T47D (cell line): ENCODE data around the gene CALCR.

Source experiments
- DNase-seq, 2 experiments: peaks; one replicate each; pipeline versions ENCODE4 v3.0.0 to v3.0.0-alpha.2; 2011 to 2012; ENCODE audit warnings: low read depth in 1 of 2, low spot score in 1 of 2
- JUND ChIP-seq: IDR thresholded peaks from 2 replicates; pipeline ENCODE4 v1.6.1; 2012; ENCODE audit warnings: low read depth
- in situ Hi-C: cut with HindIII; loops from 2 replicates; pipeline ENCODE4 v1.10.0; 2016; ENCODE audit warnings: low sequenced_read_pairs, low pct_unique_long_range_greater_than_20kb

CALCR gene

DNA sequence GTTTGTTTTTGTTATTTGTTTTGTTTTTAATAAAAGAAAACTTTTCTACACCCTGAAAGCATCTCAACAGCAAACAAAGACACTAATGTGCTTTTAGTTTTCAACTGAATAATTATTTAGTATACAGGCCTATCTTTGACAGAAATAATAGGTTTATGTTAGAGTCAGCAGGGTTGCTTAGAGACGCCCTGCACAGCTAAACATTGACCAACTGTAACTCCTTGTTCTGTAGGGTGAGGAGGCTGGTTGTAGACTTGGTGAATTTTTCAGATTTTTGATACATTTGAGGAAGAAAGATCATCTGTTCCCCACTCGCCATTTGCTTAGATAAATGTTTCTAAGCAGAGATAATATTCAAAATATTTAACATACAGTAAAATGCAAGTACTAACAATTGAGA is 103.1 kb downstream of the CALCR start:
- no peak for DNase-seq
- in situ Hi-C loops, result no loop called here
- TF ChIP-seq JUND, result no peak

DNA sequence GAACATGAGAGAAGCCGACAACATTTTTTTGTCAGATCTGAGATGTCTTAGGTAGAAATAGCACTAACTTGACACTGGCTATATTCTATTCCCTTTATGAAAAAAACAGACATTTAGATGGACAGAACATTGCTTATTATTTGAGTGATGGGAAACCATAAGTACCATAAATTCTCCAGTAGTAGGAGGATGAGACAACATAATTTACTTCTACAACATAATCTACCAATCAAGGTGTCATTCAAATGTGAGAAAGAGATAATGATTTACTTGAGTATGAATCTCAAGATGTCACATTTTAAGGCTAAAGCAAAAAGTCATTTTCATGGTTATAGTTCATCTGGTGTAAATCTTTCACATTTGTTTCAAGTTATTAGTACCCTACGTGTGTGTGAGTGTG is 110.8 kb downstream of the CALCR start:
- in situ Hi-C loops, result no loop called here
- TF ChIP-seq JUND, result no peak
- DNase-seq, result no peak

DNA sequence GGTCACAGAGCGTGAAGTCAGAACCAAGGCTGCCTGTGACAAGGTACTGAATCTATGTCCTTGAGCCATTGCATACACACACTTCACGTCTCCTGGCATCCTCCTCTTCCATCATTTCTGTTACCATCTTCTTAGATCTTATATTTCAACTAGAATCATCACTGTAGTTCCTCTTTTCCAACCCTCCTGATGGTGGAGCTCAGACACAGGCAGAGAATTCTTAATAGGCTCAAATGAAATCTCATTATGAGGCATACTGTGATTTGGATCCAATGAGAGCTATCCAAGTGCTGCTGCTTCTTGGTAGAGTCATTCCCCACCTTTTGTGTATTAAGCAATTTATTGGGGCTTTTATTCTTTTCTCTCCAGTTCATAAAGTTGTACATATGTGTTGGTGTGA is 113.2 kb downstream of the CALCR start:
- no peak for TF ChIP-seq JUND
- in situ Hi-C loops, result no loop called here
- peak; percentile 1 to 53 for DNase-seq

GRCh38 chr7:93453262-93453661 is 121.3 kb downstream of the CALCR start:
- DNase-seq, result no peak
- no peak for TF ChIP-seq JUND
- in situ Hi-C loops, result no loop called here

GRCh38 chr7:93448176-93448575 is 126.3 kb downstream of the CALCR start:
- no peak for DNase-seq
- in situ Hi-C loops, result no loop called here
- no peak for TF ChIP-seq JUND

DNA sequence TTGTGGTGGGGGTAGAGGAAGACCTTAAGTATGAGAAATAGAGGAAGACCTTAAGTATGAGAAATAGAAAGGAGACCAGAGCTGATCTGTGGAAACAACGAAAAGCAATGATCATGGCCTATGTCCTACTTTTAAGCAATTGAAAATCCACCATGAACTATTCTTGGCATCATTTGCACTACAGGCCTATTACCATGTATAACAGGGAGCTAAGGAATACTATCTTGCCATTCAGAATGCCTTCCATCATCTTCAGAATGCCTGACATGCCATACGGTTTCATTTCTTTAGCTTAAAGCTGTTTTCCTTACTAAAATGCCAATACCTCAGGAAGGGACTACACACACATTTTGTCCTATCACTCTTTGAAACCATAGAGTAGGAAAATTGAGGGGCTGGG is 127.0 kb downstream of the CALCR start:
- no peak for DNase-seq
- in situ Hi-C loops, result no loop called here
- TF ChIP-seq JUND, result no peak

DNA sequence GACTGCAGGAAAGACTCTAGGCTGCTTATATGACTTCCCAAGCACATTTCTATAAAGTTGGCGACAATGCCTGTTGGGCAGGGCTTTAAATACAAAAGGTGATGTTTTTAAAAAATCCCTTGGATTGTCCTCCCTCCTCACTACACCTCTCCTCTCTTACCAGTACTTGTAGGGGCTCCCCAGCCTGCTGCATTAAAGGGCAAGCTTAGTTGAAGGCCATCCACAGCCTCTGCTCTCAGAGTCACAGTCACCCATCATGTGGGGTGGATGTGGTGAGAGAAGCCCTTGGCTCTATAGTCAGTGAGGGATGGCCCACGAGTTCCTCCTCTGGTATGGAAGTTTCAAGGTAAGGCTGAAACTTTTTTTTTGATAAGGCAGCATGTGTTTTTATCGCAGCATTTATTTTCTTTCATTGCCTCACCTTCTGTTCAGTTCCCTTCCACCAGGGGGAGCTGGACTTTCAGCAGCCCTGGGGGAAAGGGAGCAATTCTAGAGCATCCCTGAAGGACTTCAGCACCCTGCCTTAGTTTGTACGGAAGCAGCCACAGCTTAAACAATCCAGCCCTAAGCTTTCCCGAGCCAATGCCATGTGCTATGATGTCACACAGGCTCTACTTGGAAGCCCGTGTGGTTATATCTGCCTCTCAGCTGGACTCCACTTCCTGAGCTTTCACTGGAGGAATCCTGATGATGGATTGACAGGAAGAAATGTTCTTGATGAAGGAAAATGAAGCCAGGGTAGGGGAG is 131.9 kb downstream of the CALCR start:
- in situ Hi-C loops, result no loop called here
- no peak for TF ChIP-seq JUND
- peak in 1 of 2 experiments; percentile 68 for DNase-seq

GRCh38 chr7:93435791-93436190 is 138.7 kb downstream of the CALCR start:
- TF ChIP-seq JUND, result no peak
- in situ Hi-C loops, result no loop called here
- DNase-seq, result no peak

DNA sequence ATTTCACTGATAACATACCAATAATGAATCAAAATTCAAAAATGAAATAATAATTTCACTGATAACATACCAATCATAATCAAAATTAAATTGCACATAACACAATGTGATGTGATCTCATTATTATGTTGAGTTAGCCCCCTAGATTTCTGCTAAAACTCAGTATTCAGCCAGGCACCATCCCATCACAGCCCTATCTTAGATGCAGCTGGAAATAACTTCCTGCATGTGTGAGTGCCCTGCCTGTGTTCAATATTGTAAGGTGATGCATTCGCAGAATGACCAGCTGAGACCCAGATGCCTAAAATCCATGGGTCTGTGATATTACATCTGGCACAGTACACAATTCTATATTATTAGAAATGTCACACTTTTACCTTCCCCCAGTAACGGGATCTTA is 142.4 kb downstream of the CALCR start:
- in situ Hi-C loops, result no loop called here
- DNase-seq, result no peak
- TF ChIP-seq JUND, result no peak

GRCh38 chr7:93430917-93431588 is 143.5 kb downstream of the CALCR start:
- TF ChIP-seq JUND, result no peak
- no peak for DNase-seq
- in situ Hi-C loops, result no loop called here

DNA sequence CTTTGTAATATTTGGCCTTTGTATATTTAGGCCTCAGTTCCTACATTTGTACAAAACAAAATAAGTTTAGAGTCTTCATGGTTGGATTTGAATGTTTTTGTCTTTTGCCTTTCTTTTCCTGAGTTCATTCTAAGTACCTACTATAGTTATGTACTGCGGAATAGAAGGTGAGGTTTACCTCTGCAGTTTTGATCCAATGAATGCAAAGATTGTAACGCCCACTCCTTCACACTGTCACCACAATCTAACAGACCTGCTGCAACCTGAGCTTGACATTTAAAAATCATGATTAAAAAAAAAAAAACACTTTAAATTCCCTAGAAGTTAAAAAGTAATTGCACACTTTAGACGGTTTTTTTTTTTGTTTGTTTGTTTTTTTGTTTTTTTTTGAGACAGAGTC is 145.0 kb downstream of the CALCR start:
- DNase-seq, result no peak
- TF ChIP-seq JUND, result no peak
- in situ Hi-C loops, result no loop called here

- in situ Hi-C loops, result no loop called here
- TF ChIP-seq JUND, result no peak
- no peak for DNase-seq
These were observed 147.4 kb downstream of the CALCR start for GRCh38 chr7:93427107-93427506.

- in situ Hi-C loops, result no loop called here
- DNase-seq, result no peak
- no peak for TF ChIP-seq JUND
These were observed 148.3 kb downstream of the CALCR start for GRCh38 chr7:93426155-93426696.
